ENCODE data around the gene ZNF764. TPM values are rescaled to one million over a fixed set of nuclear protein-coding genes. Genes with fewer than 3 reads are reported as not detected.

ZNF764 gene
- total and polyA plus RNA-seq, 2 experiments from 2014 or later: 5.6 to 12.9 TPM

GRCh38 chr16:30603945-30604315 is 45.8 kb upstream of the ZNF764 start:
- H3K27ac Mint-ChIP-seq: no peak overlapping the region
- H3K4me2 ChIP-seq: no peak overlapping the region
- H3K36me3 Mint-ChIP-seq (ENCODE audit: low read depth): peaks cover 55% of the 10 kb centered on the region
- H4K20me1 ChIP-seq (replicated peaks; ENCODE audit: insufficient read depth): peaks cover 10% of the 10 kb centered on the region; the same call in 1 of the 2 replicates
- no peak overlapping the region for H3K27ac ChIP-seq (ENCODE audit: low read depth)
- DNase-seq (ENCODE audit: low spot score) (no peak), ATAC-seq (no peak)
- 0 out of 2 replicates have a peak, but pooled peaks cover 19% of the 10 kb centered on the region for H3K36me3 ChIP-seq (ENCODE audit: insufficient read depth)
- 0 out of 2 replicates have a peak, but pooled peaks cover 12% of the 10 kb centered on the region for H3K79me2 ChIP-seq (replicated peaks; ENCODE audit: insufficient read depth)
- no peak overlapping the region for H3K4me3 ChIP-seq
- no peak overlapping the region for H2AFZ ChIP-seq
- 0 out of 2 replicates have a peak, but pooled peaks cover 3% of the 10 kb centered on the region for H3K4me1 ChIP-seq (ENCODE audit: insufficient read depth)
- H3K4me3 Mint-ChIP-seq: no peak overlapping the region
- H3K27me3 Mint-ChIP-seq (ENCODE audit: insufficient read depth, low read depth, poor library complexity): peaks cover 5% of the 10 kb centered on the region
- no peaks in the 10 kb centered on the region for H3K27me3 ChIP-seq (ENCODE audit: insufficient read depth)
- H3K9me3 Mint-ChIP-seq: peaks cover 3% of the 10 kb centered on the region; the same call in 2 of the 3 replicates
- TF ChIP-seq, protein P1, sequence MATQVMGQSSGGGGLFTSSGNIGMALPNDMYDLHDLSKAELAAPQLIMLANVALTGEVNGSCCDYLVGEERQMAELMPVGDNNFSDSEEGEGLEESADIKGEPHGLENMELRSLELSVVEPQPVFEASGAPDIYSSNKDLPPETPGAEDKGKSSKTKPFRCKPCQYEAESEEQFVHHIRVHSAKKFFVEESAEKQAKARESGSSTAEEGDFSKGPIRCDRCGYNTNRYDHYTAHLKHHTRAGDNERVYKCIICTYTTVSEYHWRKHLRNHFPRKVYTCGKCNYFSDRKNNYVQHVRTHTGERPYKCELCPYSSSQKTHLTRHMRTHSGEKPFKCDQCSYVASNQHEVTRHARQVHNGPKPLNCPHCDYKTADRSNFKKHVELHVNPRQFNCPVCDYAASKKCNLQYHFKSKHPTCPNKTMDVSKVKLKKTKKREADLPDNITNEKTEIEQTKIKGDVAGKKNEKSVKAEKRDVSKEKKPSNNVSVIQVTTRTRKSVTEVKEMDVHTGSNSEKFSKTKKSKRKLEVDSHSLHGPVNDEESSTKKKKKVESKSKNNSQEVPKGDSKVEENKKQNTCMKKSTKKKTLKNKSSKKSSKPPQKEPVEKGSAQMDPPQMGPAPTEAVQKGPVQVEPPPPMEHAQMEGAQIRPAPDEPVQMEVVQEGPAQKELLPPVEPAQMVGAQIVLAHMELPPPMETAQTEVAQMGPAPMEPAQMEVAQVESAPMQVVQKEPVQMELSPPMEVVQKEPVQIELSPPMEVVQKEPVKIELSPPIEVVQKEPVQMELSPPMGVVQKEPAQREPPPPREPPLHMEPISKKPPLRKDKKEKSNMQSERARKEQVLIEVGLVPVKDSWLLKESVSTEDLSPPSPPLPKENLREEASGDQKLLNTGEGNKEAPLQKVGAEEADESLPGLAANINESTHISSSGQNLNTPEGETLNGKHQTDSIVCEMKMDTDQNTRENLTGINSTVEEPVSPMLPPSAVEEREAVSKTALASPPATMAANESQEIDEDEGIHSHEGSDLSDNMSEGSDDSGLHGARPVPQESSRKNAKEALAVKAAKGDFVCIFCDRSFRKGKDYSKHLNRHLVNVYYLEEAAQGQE (IDR thresholded peaks at IDR 0.05; ENCODE audit: unreplicated experiment): no peak
- TF ChIP-seq EZH2 (IDR thresholded peaks at IDR 0.05; ENCODE audit: low read depth, unreplicated experiment): no peak
- TF ChIP-seq POLR2AphosphoS5 (IDR thresholded peaks at IDR 0.05; ENCODE audit: low read depth): no peak
- TF ChIP-seq, protein P2, sequence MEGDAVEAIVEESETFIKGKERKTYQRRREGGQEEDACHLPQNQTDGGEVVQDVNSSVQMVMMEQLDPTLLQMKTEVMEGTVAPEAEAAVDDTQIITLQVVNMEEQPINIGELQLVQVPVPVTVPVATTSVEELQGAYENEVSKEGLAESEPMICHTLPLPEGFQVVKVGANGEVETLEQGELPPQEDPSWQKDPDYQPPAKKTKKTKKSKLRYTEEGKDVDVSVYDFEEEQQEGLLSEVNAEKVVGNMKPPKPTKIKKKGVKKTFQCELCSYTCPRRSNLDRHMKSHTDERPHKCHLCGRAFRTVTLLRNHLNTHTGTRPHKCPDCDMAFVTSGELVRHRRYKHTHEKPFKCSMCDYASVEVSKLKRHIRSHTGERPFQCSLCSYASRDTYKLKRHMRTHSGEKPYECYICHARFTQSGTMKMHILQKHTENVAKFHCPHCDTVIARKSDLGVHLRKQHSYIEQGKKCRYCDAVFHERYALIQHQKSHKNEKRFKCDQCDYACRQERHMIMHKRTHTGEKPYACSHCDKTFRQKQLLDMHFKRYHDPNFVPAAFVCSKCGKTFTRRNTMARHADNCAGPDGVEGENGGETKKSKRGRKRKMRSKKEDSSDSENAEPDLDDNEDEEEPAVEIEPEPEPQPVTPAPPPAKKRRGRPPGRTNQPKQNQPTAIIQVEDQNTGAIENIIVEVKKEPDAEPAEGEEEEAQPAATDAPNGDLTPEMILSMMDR (conservative IDR thresholded peaks at IDR 0.05; ENCODE audit: low read depth in 2 of 2): no peak
- TF ChIP-seq CREB1 (CRISPR knock-in tag; IDR thresholded peaks at IDR 0.05; ENCODE audit: low read depth): no peak
- no peak for TF ChIP-seq JUNB (IDR thresholded peaks at IDR 0.05; ENCODE audit: unreplicated experiment)
- no peak for TF ChIP-seq ZNF114 (CRISPR knock-in tag; IDR thresholded peaks at IDR 0.05)
- TF ChIP-seq NANOG (IDR thresholded peaks at IDR 0.05; ENCODE audit: borderline replicate concordance): no peak
- TF ChIP-seq, protein P3, sequence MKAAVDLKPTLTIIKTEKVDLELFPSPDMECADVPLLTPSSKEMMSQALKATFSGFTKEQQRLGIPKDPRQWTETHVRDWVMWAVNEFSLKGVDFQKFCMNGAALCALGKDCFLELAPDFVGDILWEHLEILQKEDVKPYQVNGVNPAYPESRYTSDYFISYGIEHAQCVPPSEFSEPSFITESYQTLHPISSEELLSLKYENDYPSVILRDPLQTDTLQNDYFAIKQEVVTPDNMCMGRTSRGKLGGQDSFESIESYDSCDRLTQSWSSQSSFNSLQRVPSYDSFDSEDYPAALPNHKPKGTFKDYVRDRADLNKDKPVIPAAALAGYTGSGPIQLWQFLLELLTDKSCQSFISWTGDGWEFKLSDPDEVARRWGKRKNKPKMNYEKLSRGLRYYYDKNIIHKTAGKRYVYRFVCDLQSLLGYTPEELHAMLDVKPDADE (IDR thresholded peaks at IDR 0.05): no peak
- TF ChIP-seq ZNF331 (CRISPR knock-in tag; IDR thresholded peaks at IDR 0.05; ENCODE audit: low read depth): no peak
- TF ChIP-seq ZNF462 (CRISPR knock-in tag; IDR thresholded peaks at IDR 0.05): no peak
- TF ChIP-seq EZH2phosphoT487 (IDR thresholded peaks at IDR 0.05; ENCODE audit: unreplicated experiment): no peak
- TF ChIP-seq STAT1 (IDR thresholded peaks at IDR 0.05; ENCODE audit: unreplicated experiment): no peak
- peaks cover 2% of the 10 kb centered on the region; the same call in 1 of the 2 replicates for H3F3A ChIP-seq (replicated peaks; ENCODE audit: low read depth)
- H3K9me2 ChIP-seq (ENCODE audit: insufficient read depth): no peaks in the 10 kb centered on the region
- H3K4me1 Mint-ChIP-seq: no peaks in the 10 kb centered on the region

Data from GM23338 (cell line).